GM19023 (cell line): ENCODE data around the gene OR2L8.
A peak's percentile ranks its signal among the peaks of the same experiment; 100 is the strongest.

Experiments
- ATAC-seq: cut with Tn5 transposase; IDR thresholded peaks from one replicate; pipeline ENCODE4 v1.9.1; 2021; ENCODE audit warnings: mild to moderate bottlenecking, moderate library complexity; ENCODE audit not compliant: unreplicated experiment

Gene OR2L8

DNA sequence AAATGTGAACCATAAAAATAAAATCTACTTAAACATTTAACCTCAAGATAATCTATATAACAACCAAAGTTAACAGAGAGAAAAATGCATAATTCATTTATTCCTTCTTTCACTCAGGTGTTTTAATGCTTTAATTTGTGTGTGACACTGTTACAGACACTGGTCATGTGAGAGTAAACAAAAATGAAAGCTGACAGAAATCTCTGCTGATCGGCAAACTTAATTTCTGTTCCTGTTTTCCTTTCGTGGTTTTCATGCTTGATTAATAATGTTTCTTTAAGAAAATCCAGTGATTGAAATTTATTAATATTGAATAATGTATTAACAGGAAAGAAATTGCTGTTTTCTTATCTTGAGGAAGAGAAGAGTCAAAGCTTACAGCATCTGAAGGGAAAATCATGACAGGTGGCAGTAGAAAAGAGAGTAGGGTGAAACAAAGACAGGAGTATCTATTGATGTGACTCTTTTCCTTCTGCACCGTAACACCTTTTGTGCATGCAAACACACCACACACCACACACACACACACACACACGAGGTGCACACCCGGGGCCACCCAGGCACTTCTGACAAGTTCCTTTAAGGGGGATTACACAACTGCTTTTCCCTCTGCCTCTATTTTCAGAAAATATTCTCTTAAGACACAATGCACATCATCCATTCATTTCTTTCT is 18.0 kb downstream of the OR2L8 start:
- peak; percentile 52 for ATAC-seq

DNA sequence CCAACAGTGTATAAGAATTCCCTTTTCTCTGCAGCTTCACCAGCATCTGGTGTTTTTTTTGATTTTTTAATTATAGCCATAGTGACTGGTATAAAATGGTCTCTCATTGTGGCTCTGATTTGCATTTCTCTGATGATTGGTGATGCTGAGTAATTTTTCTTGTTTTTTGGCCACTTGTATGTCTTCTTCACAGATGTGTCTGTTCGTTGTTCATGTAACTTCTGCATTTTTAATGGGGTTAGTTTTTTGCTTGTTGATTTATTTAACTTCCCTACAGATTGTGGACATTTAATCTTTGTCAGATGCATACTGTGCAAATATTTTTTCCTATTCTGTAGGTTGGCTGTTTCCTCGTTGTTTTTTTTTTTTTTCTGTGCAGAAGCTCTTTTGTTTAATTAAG is 44.3 kb downstream of the OR2L8 start:
- no peak for ATAC-seq

DNA sequence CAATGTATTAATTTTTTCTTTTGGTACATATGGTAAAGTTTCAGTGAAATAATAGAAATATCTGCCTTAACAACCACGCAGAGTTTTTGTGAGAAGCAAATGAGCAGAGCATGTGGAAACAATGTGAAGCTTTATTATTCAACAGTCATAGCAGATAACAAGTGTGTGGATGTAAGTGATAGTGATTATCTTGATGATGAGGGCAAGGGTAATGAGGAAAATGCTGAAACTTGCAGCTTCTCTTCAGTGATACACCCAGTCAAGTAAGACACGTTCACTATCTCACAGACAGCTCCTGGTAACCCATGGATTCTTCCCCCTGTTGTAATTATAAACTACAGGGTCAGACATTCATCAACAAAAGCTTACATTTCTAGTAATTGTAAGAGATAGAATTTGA is 50.2 kb downstream of the OR2L8 start:
- no peak for ATAC-seq
